HG02852 (cell line): Measurements from ENCODE around the gene HOOK2.

ENCODE experiments used
- ATAC-seq: cut with Tn5 transposase; IDR thresholded peaks from one replicate; pipeline ENCODE4 v1.9.1; 2021; ENCODE audit warnings: mild to moderate bottlenecking, moderate library complexity; ENCODE audit not compliant: unreplicated experiment

Gene HOOK2

DNA sequence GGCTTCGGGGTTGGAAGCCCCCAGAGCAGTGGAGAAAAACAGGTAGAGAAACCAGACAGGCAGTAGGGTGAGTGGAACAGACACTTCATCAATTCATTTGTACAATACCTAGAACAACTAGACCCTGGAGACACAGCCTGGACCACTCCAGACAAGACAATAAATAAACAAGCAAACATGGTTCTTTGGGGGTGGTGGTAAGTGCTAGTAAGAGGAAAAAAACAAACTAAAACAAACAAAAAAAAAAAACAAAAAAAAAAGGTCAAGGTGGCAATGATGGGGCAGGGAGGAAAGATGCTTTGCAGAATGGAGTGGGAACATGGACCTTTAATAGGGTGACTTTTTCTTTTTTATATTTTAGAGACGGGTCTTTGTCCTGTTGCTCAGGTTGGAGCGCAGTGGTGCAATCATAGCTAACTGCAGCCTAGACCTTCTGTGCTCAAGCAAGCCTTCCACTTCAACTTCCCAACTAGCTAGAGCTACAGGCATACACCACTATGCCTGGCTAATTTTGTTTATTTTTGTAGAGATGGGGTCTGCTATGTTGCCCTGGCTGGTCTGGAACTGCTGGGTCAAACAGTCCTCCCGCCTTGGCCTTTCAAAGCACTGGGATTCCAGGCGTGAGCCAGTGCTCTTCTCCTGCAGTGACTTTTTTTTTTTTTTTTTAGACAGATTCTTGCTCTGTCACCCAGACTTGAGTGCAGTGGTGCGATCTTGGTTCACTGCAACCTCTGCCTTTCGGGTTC, 19.0 kb upstream of the HOOK2 start:
- ATAC-seq = no peak

GRCh38 chr19:12793290-12794195, 18.2 kb upstream of the HOOK2 start:
- peak; percentile 23 for ATAC-seq

- no peak for ATAC-seq
These were observed 17.5 kb upstream of the HOOK2 start for GRCh38 chr19:12792853-12793289.

DNA sequence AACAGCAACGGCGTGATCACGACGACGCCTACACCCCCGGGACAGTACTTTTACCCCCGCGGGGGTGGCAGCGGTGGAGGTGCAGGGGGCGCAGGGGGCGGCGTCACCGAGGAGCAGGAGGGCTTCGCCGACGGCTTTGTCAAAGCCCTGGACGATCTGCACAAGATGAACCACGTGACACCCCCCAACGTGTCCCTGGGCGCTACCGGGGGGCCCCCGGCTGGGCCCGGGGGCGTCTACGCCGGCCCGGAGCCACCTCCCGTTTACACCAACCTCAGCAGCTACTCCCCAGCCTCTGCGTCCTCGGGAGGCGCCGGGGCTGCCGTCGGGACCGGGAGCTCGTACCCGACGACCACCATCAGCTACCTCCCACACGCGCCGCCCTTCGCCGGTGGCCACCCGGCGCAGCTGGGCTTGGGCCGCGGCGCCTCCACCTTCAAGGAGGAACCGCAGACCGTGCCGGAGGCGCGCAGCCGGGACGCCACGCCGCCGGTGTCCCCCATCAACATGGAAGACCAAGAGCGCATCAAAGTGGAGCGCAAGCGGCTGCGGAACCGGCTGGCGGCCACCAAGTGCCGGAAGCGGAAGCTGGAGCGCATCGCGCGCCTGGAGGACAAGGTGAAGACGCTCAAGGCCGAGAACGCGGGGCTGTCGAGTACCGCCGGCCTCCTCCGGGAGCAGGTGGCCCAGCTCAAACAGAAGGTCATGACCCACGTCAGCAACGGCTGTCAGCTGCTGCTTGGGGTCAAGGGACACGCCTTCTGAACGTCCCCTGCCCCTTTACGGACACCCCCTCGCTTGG, 16.9 kb upstream of the HOOK2 start:
- ATAC-seq = no peak

- peak; percentile 33 for ATAC-seq
These were observed 16.1 kb upstream of the HOOK2 start, which contains the start of gene JUNB for GRCh38 chr19:12791345-12792050. TSS of gene JUNB (plus strand) at chr19:12791486. CDS start at chr19:12791772, 286 bp downstream.

DNA sequence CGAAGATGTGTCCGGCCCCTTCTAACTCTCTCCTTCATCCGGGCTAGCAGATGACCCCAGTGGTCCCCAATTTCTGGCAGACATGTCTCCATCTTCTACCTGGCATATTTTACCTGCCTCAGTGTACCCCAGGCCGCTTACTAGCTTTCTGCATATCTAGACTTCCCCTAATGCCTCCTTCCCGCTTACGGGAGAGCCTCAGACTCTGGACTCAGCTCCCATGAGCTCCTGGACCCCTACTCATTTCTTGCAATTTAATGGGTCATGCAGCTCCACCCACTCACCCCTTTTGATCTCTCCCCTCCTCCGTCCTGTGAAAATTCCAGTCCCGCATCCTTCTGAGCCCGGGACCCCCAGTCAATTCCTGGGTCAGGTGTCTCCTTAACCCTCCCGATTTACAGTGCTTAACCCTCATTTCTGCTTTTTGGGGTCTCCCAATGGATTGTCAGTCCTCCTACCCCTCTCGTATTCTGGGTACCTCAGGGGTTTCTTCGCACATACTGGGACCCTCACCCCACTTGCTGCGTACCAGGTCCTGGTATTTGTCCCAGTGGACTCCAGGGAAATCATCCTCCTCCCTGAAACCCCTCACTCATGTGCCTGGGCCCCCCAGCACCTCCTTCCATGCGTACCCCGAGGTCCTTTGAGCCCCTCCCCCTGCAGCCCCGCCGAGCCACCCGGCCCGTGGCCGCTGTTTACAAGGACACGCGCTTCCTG, 15.4 kb upstream of the HOOK2 start:
- ATAC-seq = no peak

GRCh38 chr19:12789904-12790619, 14.7 kb upstream of the HOOK2 start:
- peak; percentile 37 for ATAC-seq

DNA sequence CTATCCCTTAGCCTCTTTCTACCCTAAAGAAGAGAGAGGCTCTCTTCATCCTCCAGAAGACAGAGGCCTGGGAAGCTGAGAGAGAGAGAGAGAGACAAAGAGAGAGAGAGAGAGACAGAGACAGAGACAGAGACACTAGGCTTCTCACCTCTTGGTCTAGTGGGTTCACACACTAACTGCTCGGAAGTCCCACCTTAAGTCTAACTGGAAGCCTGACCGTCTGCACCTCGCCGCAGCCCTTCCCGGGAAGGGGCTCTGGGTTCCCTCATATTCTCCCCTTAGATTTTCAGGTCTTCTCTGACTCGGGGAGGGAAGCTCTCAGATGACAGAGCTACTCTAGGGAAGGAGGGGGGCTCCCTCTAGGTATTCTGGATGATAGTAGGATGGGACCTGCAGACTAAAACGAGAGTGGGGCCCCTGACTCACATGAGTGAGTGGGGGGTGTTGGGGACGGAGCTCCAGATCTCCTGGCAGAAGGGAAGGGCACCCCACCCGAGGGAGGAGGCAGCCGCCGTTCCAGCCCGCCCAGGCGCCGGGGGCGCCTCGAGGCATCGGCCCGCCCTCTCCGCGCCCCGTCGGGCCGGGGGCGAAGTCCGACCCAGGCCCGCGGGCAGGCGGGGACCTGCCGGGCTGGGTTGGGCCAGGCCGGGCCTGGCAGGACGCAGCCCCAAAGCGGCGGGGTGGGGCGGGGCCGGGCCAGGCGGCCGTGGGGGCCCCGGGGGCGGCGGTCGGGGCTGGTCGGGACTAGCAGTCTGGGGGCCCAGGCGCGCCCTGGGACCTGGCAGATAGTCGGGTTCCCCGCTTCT, 13.9 kb upstream of the HOOK2 start:
- ATAC-seq = no peak

- no peak for ATAC-seq
These were observed 13.3 kb upstream of the HOOK2 start for GRCh38 chr19:12788682-12789097.

GRCh38 chr19:12788042-12788681, 12.8 kb upstream of the HOOK2 start:
- no peak for ATAC-seq

GRCh38 chr19:12787458-12787857, 12.1 kb upstream of the HOOK2 start:
- ATAC-seq = no peak

DNA sequence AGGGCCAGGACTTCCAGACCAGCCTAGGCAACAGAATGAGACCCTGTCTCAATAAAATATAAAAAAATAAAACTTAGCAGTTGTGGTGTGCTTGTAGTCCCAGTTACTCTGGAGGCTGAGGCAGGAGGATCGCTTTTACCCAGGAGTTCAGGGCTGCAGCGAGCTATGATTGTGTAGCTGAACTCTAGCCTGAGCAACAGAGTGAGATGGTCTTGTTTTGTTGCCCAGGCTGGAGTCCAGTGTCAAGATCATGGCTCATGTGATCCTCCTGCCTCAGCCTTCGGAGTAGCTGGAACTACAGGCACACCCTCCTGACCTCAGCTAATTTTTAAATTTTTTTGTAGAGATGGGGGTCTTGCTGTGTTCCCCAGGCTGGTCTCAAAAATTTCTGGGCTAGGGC, 11.6 kb upstream of the HOOK2 start:
- ATAC-seq = no peak

DNA sequence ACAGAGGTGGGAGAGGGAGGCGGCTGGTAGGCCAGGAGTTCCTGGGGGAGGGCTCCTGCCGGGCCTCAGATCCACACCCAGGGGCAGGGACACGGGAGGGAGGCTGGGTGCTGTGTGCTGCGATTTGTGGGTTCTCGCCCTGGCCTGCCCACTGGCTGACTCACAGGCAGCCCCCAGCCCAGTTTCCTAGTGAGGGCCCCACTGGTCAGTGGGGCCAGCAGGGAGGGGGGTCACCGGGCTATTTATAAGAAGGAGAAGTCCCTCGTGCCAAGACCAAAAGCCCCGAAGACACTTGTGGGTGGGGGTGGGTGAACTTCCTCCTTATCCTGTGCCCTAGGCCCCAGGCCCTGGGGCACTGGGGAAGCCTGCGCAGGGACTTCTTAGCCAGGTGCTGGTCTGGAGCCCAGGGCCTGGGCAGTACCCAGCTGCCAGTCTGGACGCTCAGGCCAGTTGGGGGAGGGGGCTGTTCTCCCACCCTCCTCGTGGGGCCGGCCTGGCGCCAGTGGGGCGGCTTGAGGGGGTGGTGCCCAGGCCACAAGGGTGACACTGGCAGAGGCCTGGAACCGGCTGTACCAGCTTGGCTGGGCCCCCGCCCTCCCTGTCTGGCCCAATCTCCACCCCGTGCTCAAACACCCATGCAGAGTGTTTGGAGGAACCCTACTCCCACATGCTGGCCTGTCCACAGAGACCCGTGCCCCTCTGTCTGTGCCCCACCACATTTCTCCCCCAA, 11.0 kb upstream of the HOOK2 start:
- no peak for ATAC-seq

- ATAC-seq = no peak
These were observed 10.2 kb upstream of the HOOK2 start for GRCh38 chr19:12785431-12786031.

GRCh38 chr19:12784871-12785430, 9.6 kb upstream of the HOOK2 start:
- no peak for ATAC-seq

- ATAC-seq = no peak
These were observed 9.1 kb upstream of the HOOK2 start for GRCh38 chr19:12784394-12784870.
